ENCODE results near the gene GNAO1.

The GNAO1 gene

GRCh38 chr16:56328276-56329022 is 137.2 kb downstream of the GNAO1 start:
- DNase-seq: no peak

- DNase-seq: no peak
Measured at GRCh38 chr16:56329887-56330286, 138.6 kb downstream of the GNAO1 start.

GRCh38 chr16:56330476-56330875 is 139.2 kb downstream of the GNAO1 start:
- no peak for DNase-seq

- no peak for DNase-seq
Measured at GRCh38 chr16:56331399-56331798, 140.1 kb downstream of the GNAO1 start.

- DNase-seq: no peak
Measured at GRCh38 chr16:56331915-56332314, 140.6 kb downstream of the GNAO1 start.

GRCh38 chr16:56332464-56333079 is 141.3 kb downstream of the GNAO1 start:
- peak in 42 of 58 donors; percentile 17 to 80 (median 47) for DNase-seq

GRCh38 chr16:56334761-56335160 is 143.5 kb downstream of the GNAO1 start:
- no peak for DNase-seq

GRCh38 chr16:56336071-56336688 is 144.9 kb downstream of the GNAO1 start:
- no peak for DNase-seq

- no peak for DNase-seq
Measured at GRCh38 chr16:56336711-56337110, 145.4 kb downstream of the GNAO1 start.

- DNase-seq: peak in 1 of 58 donors; percentile 33
Measured at GRCh38 chr16:56337131-56337857, 146.0 kb downstream of the GNAO1 start.

- DNase-seq: no peak
Measured at GRCh38 chr16:56337858-56338325, 146.6 kb downstream of the GNAO1 start.

GRCh38 chr16:56338566-56339318 is 147.5 kb downstream of the GNAO1 start:
- no peak for DNase-seq

- DNase-seq: no peak
Measured at GRCh38 chr16:56339431-56340195, 148.3 kb downstream of the GNAO1 start.

GRCh38 chr16:56340416-56340815 is 149.1 kb downstream of the GNAO1 start:
- no peak for DNase-seq

- DNase-seq: no peak
Measured at GRCh38 chr16:56340864-56341365, 149.6 kb downstream of the GNAO1 start.

- no peak for DNase-seq
Measured at GRCh38 chr16:56341656-56342399, 150.5 kb downstream of the GNAO1 start.

GRCh38 chr16:56343661-56344517 is 152.6 kb downstream of the GNAO1 start:
- no peak for DNase-seq
